ENCODE data around the gene AQP10. TPM values are rescaled to one million over a fixed set of nuclear protein-coding genes. Genes with fewer than 3 reads are reported as not detected.
"Not testable (repeated sequence)": the region's sequence is repeated elsewhere in the genome, so short reads cannot be mapped to it uniquely, and the experiment has no call there.

AQP10 gene
- total RNA-seq, 1 donor from 2014 or later: not detected

DNA sequence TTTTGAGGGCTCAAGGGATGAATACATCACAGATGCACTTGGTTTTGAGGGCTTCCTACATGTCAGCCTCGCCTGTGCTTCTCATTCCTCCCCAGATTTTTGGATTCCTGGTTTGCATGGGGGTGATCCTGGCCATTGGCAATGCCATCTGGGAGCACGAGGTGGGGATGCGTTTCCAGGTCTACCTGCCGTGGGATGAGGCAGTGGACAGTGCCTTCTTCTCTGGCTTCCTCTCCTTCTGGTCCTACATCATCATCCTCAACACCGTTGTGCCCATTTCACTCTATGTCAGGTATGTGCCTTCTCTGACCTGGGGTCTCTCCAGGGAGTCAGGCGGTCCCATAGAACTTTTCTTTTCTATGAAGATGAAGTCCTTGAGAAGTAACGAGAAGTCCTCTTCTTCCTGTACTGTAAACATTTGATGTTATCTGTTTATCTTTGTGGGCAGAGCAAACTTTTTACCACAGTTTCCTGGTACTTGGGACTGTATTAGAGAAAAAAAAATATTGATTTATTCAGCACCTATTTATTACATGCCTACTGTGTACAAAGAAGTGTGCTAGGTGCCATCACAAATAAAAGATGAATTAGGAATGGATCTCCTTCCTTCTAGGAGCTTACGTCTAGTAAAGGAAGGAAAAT, 16.5 kb downstream of the AQP10 start:
- no peak for DNase-seq (ENCODE audit: low spot score)
- no peaks in the 10 kb centered on the region for H3K27me3 Mint-ChIP-seq (ENCODE audit: low read depth)
- peaks cover 42% of the 10 kb centered on the region for H3K4me1 Mint-ChIP-seq (ENCODE audit: low read depth)
- H3K36me3 Mint-ChIP-seq (ENCODE audit: low read depth): peaks cover 75% of the 10 kb centered on the region
- H3K27ac Mint-ChIP-seq: peak overlapping the region; percentile 14
- intact Hi-C loops (cut with micrococcal nuclease): loop anchor here (5.0 kb wide), 2 partner anchors 125 to 140 kb away; no protein-coding TSS in a partner anchor
- H3K9me3 Mint-ChIP-seq: no peaks in the 10 kb centered on the region
- peak overlapping the region; percentile 38 for H3K4me3 Mint-ChIP-seq (ENCODE audit: low read depth)

- H3K27ac Mint-ChIP-seq: no peak overlapping the region
- no peak overlapping the region for H3K4me3 Mint-ChIP-seq (ENCODE audit: low read depth)
- H3K36me3 Mint-ChIP-seq (ENCODE audit: low read depth): peaks cover 82% of the 10 kb centered on the region
- peaks cover 57% of the 10 kb centered on the region for H3K4me1 Mint-ChIP-seq (ENCODE audit: low read depth)
- no peak for DNase-seq (ENCODE audit: low spot score)
- no peaks in the 10 kb centered on the region for H3K9me3 Mint-ChIP-seq
- H3K27me3 Mint-ChIP-seq (ENCODE audit: low read depth): no peaks in the 10 kb centered on the region
- intact Hi-C loops (cut with micrococcal nuclease): loop anchor here (5.0 kb wide), 2 partner anchors 123 to 142 kb away; no protein-coding TSS in a partner anchor
Observed at GRCh38 chr1:154338875-154339274, 18.0 kb downstream of the AQP10 start.

DNA sequence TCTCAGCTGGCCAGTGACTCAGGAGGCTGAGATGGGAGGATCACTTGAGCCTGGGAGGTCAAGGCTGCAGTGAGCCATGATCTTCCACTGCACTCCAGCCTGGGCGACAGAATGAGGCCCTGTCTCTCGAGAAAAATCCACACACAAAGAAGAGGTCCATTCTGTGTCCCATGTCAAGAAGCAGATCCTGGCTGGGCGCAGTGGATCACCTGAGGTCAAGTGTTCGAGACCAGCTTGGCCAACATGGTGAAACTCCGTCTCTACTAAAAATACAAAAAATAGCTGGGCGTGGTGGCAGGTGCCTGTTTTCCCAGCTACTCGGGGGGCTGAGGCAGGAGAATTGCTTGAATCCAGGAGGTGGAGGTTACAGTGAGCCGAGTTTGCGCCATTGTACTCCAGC, 20.5 kb downstream of the AQP10 start:
- H3K27ac Mint-ChIP-seq; H3K27me3 Mint-ChIP-seq (ENCODE audit: low read depth); H3K4me3 Mint-ChIP-seq (ENCODE audit: low read depth); DNase-seq (ENCODE audit: low spot score); H3K9me3 Mint-ChIP-seq; intact Hi-C loops (cut with micrococcal nuclease): not testable (repeated sequence)
- peaks cover 65% of the 10 kb centered on the region for H3K4me1 Mint-ChIP-seq (ENCODE audit: low read depth)
- H3K36me3 Mint-ChIP-seq (ENCODE audit: low read depth): peaks cover 88% of the 10 kb centered on the region

DNA sequence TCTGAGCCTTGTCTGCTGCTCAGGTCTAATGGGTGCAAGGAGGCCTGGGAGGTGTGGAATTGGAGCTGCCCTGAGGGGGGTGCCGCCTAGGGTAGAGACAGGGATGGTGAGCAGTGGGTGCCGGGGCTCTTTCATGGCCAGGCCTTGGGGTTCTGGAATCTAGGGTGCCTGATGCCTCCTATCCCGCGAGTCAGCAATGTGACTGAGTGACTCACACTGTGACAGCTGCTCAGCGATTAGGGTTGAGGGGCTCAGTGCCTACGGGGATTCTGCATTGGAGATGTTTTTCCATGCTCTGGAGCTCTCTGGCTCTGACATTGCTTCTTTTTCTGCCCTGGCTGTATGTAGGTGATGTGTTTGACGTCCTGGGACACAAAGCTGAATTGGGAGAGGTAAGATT, 21.2 kb downstream of the AQP10 start:
- Mint-ChIP-seq H3K36me3 (ENCODE audit: low read depth) (peaks cover 92% of the 10 kb centered on the region), H3K4me3 (ENCODE audit: low read depth) (peak overlapping the region; percentile 52)
- DNase-seq (ENCODE audit: low spot score): no peak

GRCh38 chr1:154342836-154343472, 22.1 kb downstream of the AQP10 start:
- Mint-ChIP-seq H3K27me3 (ENCODE audit: low read depth) (no peaks in the 10 kb centered on the region), H3K36me3 (ENCODE audit: low read depth) (peaks cover 92% of the 10 kb centered on the region), H3K9me3 (no peaks in the 10 kb centered on the region), H3K27ac (peak overlapping the region; percentile 89), H3K4me3 (ENCODE audit: low read depth) (peak overlapping the region; percentile 52), H3K4me1 (ENCODE audit: low read depth) (peaks cover 60% of the 10 kb centered on the region)
- intact Hi-C loops (cut with micrococcal nuclease): no loop called here
- DNase-seq (ENCODE audit: low spot score): peak; percentile 70

More for the DNA sequence above, 21.2 kb downstream of the AQP10 start:
- Mint-ChIP-seq H3K27me3 (ENCODE audit: low read depth) (no peaks in the 10 kb centered on the region), H3K4me1 (ENCODE audit: low read depth) (peaks cover 65% of the 10 kb centered on the region), H3K27ac (peak overlapping the region; percentile 89), H3K9me3 (no peaks in the 10 kb centered on the region)
- intact Hi-C loops (cut with micrococcal nuclease): no loop called here

- intact Hi-C loops (cut with micrococcal nuclease): no loop called here
- no peak overlapping the region for H3K4me3 Mint-ChIP-seq (ENCODE audit: low read depth)
- peak; percentile 57 for DNase-seq (ENCODE audit: low spot score)
- no peak overlapping the region for H3K27ac Mint-ChIP-seq
- H3K9me3 Mint-ChIP-seq: no peaks in the 10 kb centered on the region
- no peaks in the 10 kb centered on the region for H3K27me3 Mint-ChIP-seq (ENCODE audit: low read depth)
- H3K4me1 Mint-ChIP-seq (ENCODE audit: low read depth): peaks cover 44% of the 10 kb centered on the region
- peaks cover 89% of the 10 kb centered on the region for H3K36me3 Mint-ChIP-seq (ENCODE audit: low read depth)
Observed at GRCh38 chr1:154344977-154345837, 24.3 kb downstream of the AQP10 start.

- no peak overlapping the region for H3K27ac Mint-ChIP-seq
- no peaks in the 10 kb centered on the region for H3K9me3 Mint-ChIP-seq
Observed at GRCh38 chr1:154346276-154346917, 25.5 kb downstream of the AQP10 start.

DNA sequence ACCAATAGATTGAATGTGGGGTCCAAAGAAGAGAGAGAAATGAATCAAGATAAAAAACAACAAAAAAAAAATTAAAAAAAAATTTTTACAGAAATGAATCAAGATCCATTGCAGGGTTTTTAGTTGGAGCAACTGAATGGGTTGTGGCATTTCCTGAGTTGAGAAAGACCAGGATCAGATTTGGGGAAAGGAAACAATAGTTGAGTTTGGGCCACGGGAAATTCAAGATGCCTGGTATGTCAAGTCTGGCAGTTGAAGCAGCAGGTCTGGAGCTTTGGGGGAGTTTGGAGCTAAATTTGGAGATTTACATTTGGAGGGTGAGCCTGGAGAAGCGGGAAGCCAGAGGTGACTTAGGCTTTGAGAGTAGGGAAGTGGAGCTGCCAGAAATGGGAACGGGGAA, 27.1 kb downstream of the AQP10 start:
- peaks cover 67% of the 10 kb centered on the region for H3K36me3 Mint-ChIP-seq (ENCODE audit: low read depth)
- H3K27ac Mint-ChIP-seq: no peak overlapping the region
- intact Hi-C loops (cut with micrococcal nuclease): no loop called here
- H3K9me3 Mint-ChIP-seq: no peaks in the 10 kb centered on the region
- no peak for DNase-seq (ENCODE audit: low spot score)
- peaks cover 1% of the 10 kb centered on the region for H3K27me3 Mint-ChIP-seq (ENCODE audit: low read depth)
- no peak overlapping the region for H3K4me3 Mint-ChIP-seq (ENCODE audit: low read depth)
- peaks cover 37% of the 10 kb centered on the region for H3K4me1 Mint-ChIP-seq (ENCODE audit: low read depth)

More at GRCh38 chr1:154346276-154346917, 25.5 kb downstream of the AQP10 start:
- no peak for DNase-seq (ENCODE audit: low spot score)
- H3K27me3 Mint-ChIP-seq (ENCODE audit: low read depth): no peaks in the 10 kb centered on the region
- intact Hi-C loops (cut with micrococcal nuclease): no loop called here
- peaks cover 77% of the 10 kb centered on the region for H3K36me3 Mint-ChIP-seq (ENCODE audit: low read depth)
- peaks cover 42% of the 10 kb centered on the region for H3K4me1 Mint-ChIP-seq (ENCODE audit: low read depth)
- no peak overlapping the region for H3K4me3 Mint-ChIP-seq (ENCODE audit: low read depth)

DNA sequence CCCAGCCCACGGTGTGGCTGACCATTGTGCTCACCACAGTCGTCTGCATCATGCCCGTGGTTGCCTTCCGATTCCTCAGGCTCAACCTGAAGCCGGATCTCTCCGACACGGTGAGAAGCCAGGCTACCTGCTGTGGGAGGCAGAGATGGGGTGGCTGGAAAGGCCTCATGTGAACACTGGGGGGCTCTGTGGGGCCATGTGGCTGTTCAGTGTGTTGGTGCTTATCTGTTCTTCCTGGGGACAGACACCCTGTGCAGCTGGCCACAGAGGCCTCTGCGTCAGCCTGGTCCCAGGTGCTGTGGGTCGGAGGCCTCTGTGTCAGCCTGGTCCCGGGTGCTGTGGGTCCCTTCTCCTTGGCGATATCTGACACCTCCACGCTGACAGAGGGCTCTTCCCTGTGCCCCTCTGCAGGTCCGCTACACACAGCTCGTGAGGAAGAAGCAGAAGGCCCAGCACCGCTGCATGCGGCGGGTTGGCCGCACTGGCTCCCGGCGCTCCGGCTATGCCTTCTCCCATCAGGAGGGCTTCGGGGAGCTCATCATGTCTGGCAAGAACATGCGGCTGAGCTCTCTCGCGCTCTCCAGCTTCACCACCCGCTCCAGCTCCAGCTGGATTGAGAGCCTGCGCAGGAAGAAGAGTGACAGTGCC, 27.7 kb downstream of the AQP10 start:
- Mint-ChIP-seq H3K27ac (no peak overlapping the region), H3K27me3 (ENCODE audit: low read depth) (peaks cover 1% of the 10 kb centered on the region), H3K4me1 (ENCODE audit: low read depth) (peaks cover 37% of the 10 kb centered on the region), H3K9me3 (no peaks in the 10 kb centered on the region), H3K36me3 (ENCODE audit: low read depth) (peaks cover 61% of the 10 kb centered on the region), H3K4me3 (ENCODE audit: low read depth) (no peak overlapping the region)
- intact Hi-C loops (cut with micrococcal nuclease): no loop called here
- DNase-seq (ENCODE audit: low spot score): no peak

DNA sequence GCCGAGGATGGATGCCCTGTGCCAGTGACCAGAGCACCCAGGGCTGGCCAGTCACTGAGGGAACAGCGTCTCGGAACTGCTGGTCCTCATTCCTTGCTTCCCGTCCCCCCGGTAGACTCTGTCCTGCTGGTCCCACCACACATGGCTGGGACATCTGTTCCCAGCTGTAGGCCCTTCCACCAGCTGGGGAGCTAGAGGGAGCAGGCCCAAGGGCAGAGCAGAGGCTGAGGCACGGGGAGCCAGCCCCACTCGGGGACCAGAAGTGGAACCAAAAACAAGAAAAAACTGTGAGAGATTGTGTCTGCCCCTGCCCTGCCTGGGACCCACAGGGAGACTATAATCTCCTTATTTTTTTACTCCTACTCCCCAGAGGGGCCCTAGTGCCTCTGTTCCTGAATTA, 28.2 kb downstream of the AQP10 start:
- Mint-ChIP-seq H3K36me3 (ENCODE audit: low read depth) (peaks cover 56% of the 10 kb centered on the region), H3K4me3 (ENCODE audit: low read depth) (no peak overlapping the region), H3K4me1 (ENCODE audit: low read depth) (peaks cover 37% of the 10 kb centered on the region), H3K9me3 (no peaks in the 10 kb centered on the region), H3K27me3 (ENCODE audit: low read depth) (peaks cover 1% of the 10 kb centered on the region), H3K27ac (no peak overlapping the region)
- intact Hi-C loops (cut with micrococcal nuclease): no loop called here
- no peak for DNase-seq (ENCODE audit: low spot score)

GRCh38 chr1:154350383-154350782, 29.5 kb downstream of the AQP10 start:
- H3K36me3 Mint-ChIP-seq (ENCODE audit: low read depth): peaks cover 45% of the 10 kb centered on the region
- intact Hi-C loops (cut with micrococcal nuclease): loop anchor here (5.0 kb wide), 3 partner anchors 37 to 92 kb away; no protein-coding TSS in a partner anchor
- no peak for DNase-seq (ENCODE audit: low spot score)
- peaks cover 3% of the 10 kb centered on the region for H3K27me3 Mint-ChIP-seq (ENCODE audit: low read depth)
- no peak overlapping the region for H3K4me3 Mint-ChIP-seq (ENCODE audit: low read depth)
- H3K4me1 Mint-ChIP-seq (ENCODE audit: low read depth): peaks cover 35% of the 10 kb centered on the region
- H3K9me3 Mint-ChIP-seq: no peaks in the 10 kb centered on the region
- no peak overlapping the region for H3K27ac Mint-ChIP-seq
